ENCODE results near the gene ATP6V0B.
A peak's percentile ranks its signal among the peaks of the same experiment; 100 is the strongest.

The ATP6V0B gene

GRCh38 chr1:43990271-43991199, 15.8 kb downstream of the ATP6V0B start:
- no peak for DNase-seq
- Histone ChIP-seq H3K9me3 (no peaks in the 10 kb centered on the region), H3K27ac (peak overlapping the region; percentile 69 to 79), H3K4me1 (peaks cover 7 to 16% (median 12%) of the 10 kb centered on the region in 4 donors), H3K36me3 (peaks cover 0 to 7% (median 0%) of the 10 kb centered on the region in 3 donors), H3K27me3 (no peaks in the 10 kb centered on the region), H3K4me3 (peak overlapping the region; percentile 64 to 66)
- no peak for TF ChIP-seq CTCF (IDR thresholded peaks at IDR 0.05)
- intact Hi-C loops (cut with DNase I; ENCODE audit: low total_unique reads), result no loop called here

GRCh38 chr1:43991200-43991475, 16.4 kb downstream of the ATP6V0B start:
- Histone ChIP-seq H3K36me3 (peaks cover 0 to under 1% (median 0%) of the 10 kb centered on the region in 3 donors), H3K9me3 (no peaks in the 10 kb centered on the region), H3K4me1 (peaks cover 7 to 16% (median 13%) of the 10 kb centered on the region in 4 donors), H3K27me3 (no peaks in the 10 kb centered on the region), H3K27ac (peak overlapping the region; percentile 69 to 79), H3K4me3 (peak overlapping the region; percentile 64 to 66)
- TF ChIP-seq CTCF (IDR thresholded peaks at IDR 0.05), result no peak
- intact Hi-C loops (cut with DNase I; ENCODE audit: low total_unique reads), result no loop called here
- DNase-seq, result no peak

- no peak for TF ChIP-seq CTCF (IDR thresholded peaks at IDR 0.05)
- H3K36me3 ChIP-seq, result no peaks in the 10 kb centered on the region
- peak within 1 kb of the TSS; percentile 69 to 79 for H3K27ac ChIP-seq
- intact Hi-C loops (cut with DNase I; ENCODE audit: low total_unique reads), result no loop called here
- H3K9me3 ChIP-seq, result no peaks in the 10 kb centered on the region
- H3K4me3 ChIP-seq, result peak within 1 kb of the TSS; percentile 64 to 66
- DNase-seq, result peak; percentile 86 to 95
- H3K4me1 ChIP-seq, result peaks cover 7 to 22% (median 13%) of the 10 kb centered on the region in 4 donors
- H3K27me3 ChIP-seq, result no peaks in the 10 kb centered on the region
These were observed 16.9 kb downstream of the ATP6V0B start, which contains the start of gene CCDC24 for GRCh38 chr1:43991476-43992231. TSS of gene CCDC24 (plus strand) at chr1:43991599. CDS start at chr1:43991879, 280 bp downstream.

- TF ChIP-seq CTCF (IDR thresholded peaks at IDR 0.05), result no peak
- Histone ChIP-seq H3K36me3 (no peaks in the 10 kb centered on the region), H3K4me3 (peak overlapping the region; percentile 64 to 66), H3K9me3 (no peaks in the 10 kb centered on the region), H3K4me1 (peaks cover 7 to 23% (median 13%) of the 10 kb centered on the region in 4 donors), H3K27me3 (no peaks in the 10 kb centered on the region), H3K27ac (peak overlapping the region; percentile 69 to 79)
- intact Hi-C loops (cut with DNase I; ENCODE audit: low total_unique reads), result no loop called here
- no peak for DNase-seq
These were observed 17.7 kb downstream of the ATP6V0B start for GRCh38 chr1:43992232-43992995.

GRCh38 chr1:43993206-43993914, 18.6 kb downstream of the ATP6V0B start:
- TF ChIP-seq CTCF (IDR thresholded peaks at IDR 0.05), result no peak
- DNase-seq, result no peak
- Histone ChIP-seq H3K4me1 (peaks cover 7 to 23% (median 13%) of the 10 kb centered on the region in 4 donors), H3K27me3 (no peaks in the 10 kb centered on the region), H3K36me3 (peaks cover 0 to 1% (median 0%) of the 10 kb centered on the region in 3 donors), H3K4me3 (no peak overlapping the region), H3K27ac (no peak overlapping the region), H3K9me3 (no peaks in the 10 kb centered on the region)
- intact Hi-C loops (cut with DNase I; ENCODE audit: low total_unique reads), result no loop called here

Measured in tibial artery (tissue), 4 donors.